HEK293 (cell line): ENCODE data around the gene GABBR2.

Source experiments
- CTCF ChIP-seq: fragments of 450-650 bp; formaldehyde crosslinking; IDR thresholded peaks from 2 replicates; pipeline ENCODE4 v1.5.1; 2016; ENCODE audit warnings: missing biosample characterization, missing genetic modification characterization
- YY1 ChIP-seq: fragments of 450-650 bp; formaldehyde crosslinking; IDR thresholded peaks from 2 replicates; pipeline ENCODE4 v1.5.1; 2018; ENCODE audit warnings: missing biosample characterization, missing genetic modification characterization
- ZBTB48 ChIP-seq: fragments of 450-650 bp; formaldehyde crosslinking; IDR thresholded peaks from 2 replicates; pipeline ENCODE4 v1.5.1; 2016; ENCODE audit warnings: missing biosample characterization, missing genetic modification characterization
- ZNF362 ChIP-seq: fragments of 450-650 bp; formaldehyde crosslinking; IDR thresholded peaks from 2 replicates; pipeline ENCODE4 v1.5.1; 2016; ENCODE audit warnings: missing biosample characterization, missing genetic modification characterization
- ZNF398 ChIP-seq: fragments of 450-650 bp; formaldehyde crosslinking; IDR thresholded peaks from 2 replicates; pipeline ENCODE4 v1.5.1; 2017; ENCODE audit warnings: missing biosample characterization, missing genetic modification characterization
- ZNF514 ChIP-seq: fragments of 450-650 bp; formaldehyde crosslinking; IDR thresholded peaks from 2 replicates; pipeline ENCODE4 v1.5.1; 2016; ENCODE audit warnings: missing biosample characterization, missing genetic modification characterization
- ZNF639 ChIP-seq: fragments of 450-650 bp; formaldehyde crosslinking; IDR thresholded peaks from 2 replicates; pipeline ENCODE4 v1.5.1; 2016; ENCODE audit warnings: missing biosample characterization, missing genetic modification characterization

- TF ChIP-seq ZBTB48 (tag by site-specific recombination) (no peak), ZNF639 (tag by site-specific recombination) (no peak), ZNF514 (tag by site-specific recombination) (no peak), YY1 (no peak), CTCF (tag by site-specific recombination) (no peak), ZNF362 (tag by site-specific recombination) (no peak), ZNF398 (tag by site-specific recombination) (no peak)
Measured at GRCh38 chr9:98721643-98722042, 12.9 kb upstream of the GABBR2 start.
